ENCODE measurements around the gene CORIN.

Gene CORIN

DNA sequence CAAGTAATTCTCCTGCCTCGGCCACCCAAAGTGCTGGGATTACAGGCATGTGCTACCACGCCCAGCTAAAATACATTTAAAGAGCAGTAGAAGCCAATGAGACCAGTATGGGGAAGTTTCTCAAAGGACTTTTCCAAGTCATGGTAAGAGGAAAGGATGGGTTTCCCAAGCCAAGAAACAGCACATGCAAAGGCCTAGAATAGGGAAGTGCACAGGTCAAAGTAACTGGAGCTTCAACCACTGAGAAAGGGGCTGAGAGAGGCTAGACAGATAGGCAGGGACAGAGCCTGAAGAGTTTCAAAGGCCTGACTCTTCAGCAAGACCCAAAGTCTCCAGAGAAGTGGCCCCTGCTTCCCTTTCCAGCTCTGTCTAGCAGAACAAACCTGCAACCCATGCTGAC lies 162.1 kb downstream of the CORIN start:
- no peak for DNase-seq

DNA sequence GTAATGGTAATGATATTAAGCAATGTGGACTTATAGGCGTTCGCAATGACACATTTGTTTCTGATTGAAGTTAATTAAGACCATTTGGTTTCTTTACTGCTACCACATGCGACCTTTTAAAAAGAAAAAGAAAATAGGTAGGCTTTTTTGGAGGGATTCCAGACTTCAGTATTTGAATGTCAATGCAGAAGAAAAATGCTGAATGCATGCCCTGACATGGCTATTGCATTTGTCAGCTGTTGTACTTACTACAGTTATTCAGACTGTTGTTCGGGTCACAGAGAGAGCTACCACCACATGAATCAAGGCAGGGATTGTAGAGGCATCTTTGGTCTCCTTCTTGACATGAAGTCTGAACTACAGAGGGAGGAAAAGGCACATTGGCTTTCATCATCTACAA lies 163.7 kb downstream of the CORIN start:
- DNase-seq, result no peak

DNA sequence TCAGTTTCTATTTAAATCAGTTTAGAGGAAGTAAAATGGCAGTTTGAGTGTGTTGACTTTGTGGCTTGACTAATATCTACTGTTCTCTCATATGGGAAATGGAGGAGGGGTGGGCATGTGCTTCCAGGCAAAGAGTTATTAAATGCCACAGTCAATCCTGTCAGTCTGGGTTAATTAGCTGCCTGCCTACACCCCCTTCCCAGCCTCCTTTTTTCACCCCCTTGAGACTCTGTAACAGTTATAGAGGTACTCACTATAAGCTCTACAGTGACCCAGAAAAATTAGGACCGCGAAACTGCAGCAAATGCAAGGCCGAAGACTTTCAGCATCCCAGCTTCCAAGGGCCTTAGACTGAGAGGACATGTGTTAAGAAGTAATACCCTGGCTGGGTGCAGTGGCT lies 165.2 kb downstream of the CORIN start:
- no peak for DNase-seq

DNA sequence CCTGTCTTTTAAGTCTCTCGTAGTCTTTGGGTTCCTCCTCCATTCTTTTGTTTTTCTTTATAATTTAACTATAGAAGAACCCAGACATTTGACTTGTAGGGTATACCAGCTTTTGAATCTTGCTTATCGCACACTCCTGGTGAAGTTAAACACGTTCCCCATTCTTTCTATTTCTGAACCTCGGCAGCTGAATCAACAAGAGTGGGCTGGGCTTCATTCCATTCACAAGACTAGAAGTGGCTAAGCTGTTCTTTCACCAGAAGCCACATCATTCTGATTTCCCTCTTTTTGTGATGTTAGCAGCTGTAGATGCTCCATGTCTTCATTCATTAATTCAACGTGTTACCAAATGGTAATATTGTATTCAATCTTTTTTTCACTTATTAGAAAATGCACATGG lies 167.9 kb downstream of the CORIN start:
- no peak for DNase-seq

DNA sequence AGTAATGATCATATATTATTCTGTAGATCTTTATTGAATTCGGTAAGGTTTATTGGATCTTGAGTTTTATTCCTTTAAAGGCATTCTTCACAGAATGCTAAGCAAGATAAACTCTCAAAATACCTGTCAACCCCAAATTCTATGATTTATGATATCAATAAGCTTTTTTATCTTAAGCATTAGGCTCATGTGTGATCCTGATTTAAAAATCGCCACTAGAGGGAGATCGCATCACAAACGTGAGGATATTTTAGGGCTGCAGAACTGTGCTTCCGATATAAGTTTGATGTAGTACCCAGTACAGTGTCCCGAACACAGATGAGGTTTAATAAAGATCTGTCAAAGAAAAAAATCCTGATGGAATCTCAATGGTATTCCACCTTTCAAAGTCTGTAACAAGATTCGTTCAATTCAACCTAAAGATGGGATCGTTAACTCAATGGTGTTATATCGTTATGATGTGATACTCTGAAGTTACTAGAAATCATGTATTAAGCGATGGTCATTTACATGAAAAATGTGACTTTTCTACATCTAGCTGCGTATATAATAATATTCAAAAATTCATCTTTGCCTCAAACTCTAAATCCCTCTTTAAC lies 169.0 kb downstream of the CORIN start:
- DNase-seq, result no peak

DNA sequence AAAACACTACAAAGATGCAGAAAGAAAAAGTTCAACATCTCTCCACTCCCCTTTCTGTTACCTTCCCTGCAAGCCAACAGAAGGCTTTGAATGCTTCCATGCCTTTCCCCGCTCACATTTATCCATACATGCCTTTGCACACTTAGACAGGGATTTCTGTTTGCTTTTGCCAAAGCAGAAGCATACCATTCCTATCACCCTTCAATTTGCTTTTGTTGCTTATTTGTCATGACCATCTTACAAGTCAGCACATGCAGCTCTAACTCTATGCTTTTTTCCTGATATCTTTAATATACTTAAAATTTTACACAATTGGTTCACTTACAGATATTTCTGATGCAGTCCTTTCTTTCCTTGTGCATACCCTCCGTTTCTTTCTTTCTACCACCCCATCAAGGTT lies 169.6 kb downstream of the CORIN start:
- DNase-seq, result no peak

DNA sequence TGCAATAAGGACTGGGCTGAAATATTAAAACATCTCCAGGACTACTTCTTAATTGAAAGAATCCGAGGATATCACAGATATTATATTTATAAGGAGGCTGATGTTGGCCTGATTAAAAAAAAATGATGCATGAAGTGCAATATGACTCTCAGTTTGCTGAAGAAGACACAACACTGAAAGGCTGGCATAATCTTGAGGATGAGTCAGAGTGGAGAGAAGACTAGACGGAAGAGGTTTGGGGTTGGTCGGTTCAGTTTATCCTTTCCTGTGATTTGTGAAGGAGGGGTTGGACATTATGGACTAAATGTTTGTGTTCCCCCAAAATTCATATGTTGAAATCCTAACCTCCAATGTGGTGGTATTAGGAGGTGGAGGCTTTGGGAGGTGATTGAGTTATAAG lies 170.3 kb downstream of the CORIN start:
- no peak for DNase-seq

DNA sequence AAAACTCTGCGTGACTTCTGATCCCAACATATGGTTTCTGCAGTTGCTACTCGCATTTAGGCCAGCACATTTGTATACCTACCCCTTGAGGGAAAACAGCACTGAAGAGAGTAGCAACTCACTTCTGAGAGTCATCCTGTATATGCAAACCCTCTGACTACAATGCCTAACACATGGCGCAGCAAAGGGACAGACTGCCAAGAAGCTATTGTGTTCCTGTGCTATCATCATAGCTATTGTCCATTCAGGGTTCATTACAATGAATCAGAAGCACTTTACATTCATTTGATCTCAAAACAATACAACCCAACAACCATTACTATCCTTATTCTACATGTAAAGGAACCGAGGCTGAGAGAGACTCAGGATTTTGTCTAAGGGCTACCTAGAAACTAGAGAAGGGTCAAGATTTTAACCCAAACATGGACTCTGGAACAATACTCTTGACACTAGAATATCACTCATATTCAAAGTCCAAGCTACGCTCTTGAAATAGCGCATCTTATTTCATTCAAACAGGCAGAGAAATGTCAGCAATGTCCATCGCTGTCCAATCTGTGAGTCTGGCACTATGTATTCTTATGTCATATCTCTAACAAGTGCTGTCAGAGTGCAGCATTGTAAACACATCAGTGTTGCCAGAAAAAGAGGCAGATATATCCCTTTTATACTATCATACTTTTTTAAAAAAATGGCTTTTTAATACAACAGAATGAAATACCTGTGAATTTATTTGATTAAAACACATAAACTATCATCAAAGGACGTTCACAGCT lies 173.6 kb downstream of the CORIN start:
- DNase-seq, result no peak

DNA sequence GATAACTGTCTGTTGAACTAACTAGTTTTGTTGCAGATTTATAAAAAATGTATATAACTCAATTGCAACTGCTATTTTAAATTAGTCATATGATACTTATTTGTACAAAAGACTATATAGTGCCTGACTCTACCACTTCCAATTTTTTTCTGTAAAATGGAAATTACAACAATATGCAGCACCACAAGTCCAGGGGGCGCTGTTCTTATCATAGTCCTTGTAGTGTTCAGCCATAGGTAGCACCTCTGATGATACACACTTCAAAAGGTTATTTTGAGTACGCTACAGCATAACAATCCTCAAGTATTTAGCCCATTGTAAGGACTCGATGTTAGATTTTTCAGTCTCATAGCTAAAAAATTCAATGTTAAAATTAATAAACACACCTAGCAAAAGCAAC lies 174.9 kb downstream of the CORIN start:
- DNase-seq, result peak; percentile 8

DNA sequence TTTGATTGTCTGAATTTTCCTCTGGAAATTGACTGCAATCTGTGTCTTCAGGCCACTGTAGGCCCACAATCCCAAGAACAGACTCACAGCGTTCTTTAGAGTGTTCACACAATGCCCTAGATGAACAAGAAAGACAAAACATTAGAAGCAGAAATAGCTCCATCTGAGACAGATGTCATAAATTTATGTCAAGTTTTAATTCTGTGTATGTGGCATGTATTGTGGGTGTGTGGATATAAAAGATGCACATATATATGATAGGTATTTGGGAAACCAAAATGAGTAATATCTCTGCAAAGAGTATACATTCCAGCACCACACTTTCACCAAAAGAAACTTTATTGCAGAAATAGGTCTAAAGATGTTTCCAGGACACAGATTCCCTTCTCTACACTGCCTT lies 176.1 kb downstream of the CORIN start:
- no peak for DNase-seq

DNA sequence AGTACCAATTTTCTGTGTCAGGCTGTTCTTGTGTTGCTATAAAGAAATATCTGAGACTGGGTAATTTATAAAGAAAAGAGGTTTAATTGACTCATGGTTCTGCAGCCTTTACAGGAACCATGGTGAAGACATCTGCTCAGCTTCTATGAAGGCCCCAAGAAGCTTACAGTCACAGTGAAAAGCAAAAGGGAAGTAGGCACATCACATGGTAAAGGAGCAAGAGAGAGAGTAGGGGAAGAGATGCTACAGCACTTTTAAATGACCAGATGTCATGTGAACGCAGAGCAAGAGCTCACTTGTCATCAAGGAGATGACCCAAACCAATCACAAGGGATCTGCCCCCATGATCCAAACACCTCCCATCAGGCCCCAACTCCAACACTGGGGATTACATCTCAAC lies 178.5 kb downstream of the CORIN start:
- DNase-seq, result no peak

DNA sequence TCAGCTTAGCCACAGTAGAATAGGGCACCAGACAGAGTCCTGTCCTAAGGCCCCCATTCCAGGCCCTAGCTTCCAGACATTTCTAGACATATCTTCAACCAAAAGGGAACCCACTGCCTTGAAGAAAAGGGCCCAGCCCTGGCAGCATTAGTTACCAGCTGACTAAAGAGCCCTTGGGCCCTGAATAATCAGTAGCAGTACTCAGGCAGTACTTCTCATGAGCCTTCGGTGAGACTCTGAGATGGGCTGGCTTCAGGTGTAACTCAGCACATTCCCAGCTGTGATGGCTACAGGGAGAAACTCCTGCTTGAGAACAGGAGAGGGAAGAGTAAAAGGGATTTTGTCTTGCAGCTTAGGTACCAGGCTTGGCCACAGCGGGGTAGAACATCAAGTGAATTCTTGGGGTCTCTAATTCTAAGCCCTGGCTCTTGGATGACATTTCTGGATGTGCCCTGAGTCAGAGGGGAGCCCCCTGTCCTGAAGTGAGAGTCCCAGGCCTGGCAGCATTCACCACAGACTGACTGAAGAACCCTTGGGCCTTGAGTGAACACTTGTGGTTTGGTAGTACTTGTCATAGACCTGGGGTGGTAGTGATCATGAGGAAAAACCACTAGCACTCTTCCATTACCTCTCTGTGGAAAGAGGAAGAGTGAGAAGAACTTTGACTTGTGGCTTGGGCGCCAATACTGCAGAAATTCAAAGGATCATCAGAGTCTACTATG lies 182.7 kb downstream of the CORIN start:
- DNase-seq, result no peak

DNA sequence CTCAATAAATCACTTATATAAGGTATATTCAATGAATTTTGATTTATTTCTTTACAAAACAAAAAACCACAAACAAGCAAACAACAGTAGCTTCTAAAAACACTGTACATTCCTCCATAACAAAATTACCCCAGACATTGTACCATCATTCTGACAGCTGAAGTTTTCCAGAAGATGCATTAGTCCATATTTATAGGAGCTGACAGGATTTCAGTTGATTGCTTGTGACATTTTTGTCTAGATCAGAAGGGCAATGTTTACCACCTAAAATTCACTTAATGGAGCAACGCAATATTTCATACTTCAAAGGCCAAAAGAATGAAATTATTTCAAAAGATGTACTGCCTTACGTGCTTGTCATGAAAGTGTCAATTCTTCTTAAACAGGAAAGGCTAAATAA lies 185.8 kb downstream of the CORIN start:
- no peak for DNase-seq

DNA sequence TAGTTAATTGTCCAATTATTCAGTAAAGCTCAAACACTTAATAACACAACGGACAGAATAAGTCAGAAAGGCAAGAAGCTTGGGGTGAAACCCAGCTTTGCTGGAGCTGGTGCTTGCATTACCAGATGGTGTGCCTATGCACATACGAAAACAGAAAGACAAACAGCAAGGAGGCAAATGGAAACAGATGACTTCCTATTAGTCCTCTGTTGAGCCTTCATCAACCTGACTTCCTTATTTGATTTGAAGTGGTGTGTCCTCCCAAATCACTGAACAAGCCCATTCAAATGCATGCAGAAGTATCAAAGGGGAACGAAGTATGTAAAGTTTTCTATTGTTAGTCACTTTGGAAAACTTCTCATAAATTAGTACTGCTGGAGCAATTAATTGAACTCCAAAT lies 186.6 kb downstream of the CORIN start:
- no peak for DNase-seq

DNA sequence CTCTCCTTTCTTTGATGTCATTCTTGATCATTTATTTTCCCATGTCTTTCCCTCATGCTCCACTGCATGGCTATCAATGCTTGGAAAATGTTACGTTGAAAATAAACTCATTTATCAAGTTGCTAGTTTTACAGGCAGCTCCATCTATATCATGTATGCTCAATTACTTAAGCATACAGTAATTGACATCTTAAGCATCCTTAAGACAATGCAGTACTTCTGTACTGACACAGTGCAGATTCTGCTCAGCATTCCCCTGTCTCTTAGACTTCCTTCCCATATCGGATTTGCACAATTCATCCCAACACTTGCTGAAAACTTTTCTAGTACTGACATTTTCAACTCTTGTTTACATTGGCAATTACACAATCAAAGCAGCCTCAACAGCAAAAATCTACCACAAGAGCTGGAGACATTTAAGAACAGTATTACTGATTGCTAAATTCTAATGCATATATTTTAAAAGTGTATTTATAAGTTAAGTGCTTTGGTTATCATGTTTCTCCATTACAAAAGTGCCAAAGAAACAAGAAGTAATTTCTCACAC lies 187.2 kb downstream of the CORIN start:
- no peak for DNase-seq

DNA sequence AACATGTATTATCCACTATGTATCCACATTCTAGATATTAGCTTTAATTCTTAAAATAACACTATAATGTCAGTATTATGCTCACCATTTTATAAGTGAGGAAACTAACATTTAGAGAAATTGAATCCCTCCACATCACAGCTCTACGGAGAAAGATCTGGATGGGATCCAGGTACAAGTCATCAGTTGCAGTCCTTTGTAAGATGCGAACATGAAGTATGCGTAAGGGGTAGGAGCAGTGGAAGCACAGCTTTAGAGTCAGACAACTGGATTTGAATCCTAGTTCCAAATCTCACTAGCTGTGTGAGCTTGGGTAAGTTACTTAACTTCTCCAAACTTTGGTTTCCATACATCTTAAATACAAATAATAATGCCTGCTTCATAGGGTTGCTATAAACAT lies 190.3 kb downstream of the CORIN start:
- DNase-seq, result no peak

DNA sequence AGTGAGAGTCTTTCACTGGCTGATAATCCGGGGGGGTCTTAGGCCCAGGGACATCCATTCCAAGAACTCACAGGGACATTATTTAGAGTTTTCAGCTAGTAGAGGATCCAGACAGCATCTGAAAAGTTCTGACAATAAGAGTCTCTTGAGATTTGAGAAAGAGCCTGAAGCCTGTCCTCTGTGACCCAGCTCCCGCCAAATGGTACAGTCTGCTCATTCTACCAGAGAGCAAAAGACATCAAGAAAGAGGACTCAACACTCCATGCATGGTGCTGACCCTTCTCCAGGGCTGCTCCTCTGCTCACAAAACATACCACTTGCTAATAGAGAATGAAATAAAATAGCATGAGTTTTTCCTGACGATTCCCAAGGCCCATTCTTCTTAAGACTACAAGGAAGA lies 190.8 kb downstream of the CORIN start:
- no peak for DNase-seq

DNA sequence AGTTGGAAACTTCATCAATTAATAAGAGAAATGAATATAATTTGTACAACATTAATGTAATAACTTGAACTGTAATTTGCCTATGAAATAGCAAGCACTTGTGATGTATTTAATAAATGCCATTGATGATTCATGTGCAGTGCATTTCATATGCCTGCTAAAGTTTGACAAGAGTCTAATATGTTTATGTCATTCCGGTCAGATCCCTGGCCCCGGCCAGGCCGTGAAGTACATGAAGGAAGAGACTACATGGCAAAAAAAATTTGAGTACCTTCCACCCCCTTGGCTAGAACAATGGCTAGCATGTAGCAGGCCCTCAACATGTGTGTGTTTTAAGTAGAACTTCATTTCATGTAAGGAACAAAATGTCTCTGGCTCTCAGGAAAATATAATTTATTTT lies 191.5 kb downstream of the CORIN start:
- no peak for DNase-seq

DNA sequence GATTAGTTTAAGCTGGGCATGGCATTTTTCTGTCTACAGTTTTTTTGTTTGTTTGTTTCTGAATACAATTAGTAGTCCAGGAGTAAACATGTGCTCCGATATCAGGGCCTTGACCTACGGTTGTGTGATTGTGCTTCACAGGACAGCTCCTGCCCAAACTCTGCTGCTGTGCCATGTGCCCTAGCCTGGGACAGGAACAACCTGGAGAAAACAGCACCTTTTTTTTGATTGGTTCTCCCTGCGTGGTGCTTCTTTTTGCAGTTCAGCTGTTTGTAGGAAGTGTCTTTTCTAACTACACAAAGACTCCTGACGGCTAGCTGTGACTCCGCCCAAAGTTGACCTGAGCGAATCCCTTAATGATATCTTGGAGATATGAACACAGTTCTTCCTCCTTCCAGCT lies 194.0 kb downstream of the CORIN start:
- no peak for DNase-seq

DNA sequence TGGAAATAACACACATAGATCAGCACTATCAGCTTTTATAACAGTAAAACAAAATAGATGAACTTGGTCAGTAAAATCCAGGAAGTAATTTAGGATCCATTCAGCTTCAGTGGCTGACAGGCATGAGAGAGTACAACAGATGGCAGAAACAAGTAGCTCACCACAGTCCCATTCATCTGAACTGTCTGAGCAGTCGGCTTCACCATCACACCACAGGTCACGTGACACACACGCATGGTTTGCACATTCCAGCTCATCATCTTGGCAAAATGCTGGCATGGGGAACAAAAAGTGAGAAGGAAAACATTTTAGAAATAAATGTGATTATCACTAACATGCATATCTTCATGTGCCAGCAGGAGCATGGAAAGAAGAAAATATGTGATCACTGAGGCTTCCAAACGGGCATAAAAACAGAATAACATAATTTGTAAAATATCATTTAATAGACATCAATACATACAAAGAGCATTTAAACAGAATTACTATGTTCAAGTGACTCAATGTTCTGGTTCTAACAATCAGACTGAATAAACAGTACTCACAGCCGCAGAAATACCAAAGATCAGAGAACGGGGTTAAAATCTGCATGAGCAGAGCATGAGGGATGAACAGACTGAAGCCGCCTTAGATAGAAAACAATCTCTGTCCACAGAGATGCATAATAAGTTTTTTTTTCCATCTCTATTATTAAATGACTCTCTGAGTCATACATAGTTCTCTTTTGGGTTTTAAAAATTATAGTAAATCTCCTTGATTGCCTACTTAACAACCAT lies 194.7 kb downstream of the CORIN start:
- no peak for DNase-seq

DNA sequence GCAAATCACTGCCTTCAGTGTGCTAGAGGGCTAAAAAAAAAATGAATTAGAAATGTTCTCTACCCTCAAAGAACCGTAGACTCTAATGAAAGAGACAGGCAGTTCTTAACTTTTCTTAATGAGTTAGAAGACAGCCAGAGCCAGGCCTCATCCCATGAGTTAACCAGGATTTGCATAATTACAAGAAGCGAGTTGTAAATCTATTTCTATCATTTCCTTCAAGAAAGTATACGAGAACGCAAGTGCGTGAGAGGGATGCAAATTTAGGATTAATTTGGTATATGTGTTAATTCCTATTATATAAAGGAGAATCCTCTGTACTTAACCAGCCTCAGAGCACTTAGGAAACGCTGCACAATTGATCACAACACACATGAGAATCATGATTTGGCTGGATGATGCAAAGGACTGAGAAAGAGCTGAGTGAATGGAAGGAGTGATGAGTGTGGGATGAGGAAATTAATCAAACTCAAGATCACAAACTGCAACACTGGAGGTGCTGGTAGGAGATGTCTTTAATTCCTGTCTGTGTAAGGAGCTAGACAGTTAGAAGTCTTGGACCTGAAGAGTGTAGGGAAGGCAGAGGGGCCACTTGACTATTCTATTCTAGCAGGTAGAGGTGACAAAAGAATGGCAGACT lies 195.6 kb downstream of the CORIN start:
- DNase-seq, result no peak

DNA sequence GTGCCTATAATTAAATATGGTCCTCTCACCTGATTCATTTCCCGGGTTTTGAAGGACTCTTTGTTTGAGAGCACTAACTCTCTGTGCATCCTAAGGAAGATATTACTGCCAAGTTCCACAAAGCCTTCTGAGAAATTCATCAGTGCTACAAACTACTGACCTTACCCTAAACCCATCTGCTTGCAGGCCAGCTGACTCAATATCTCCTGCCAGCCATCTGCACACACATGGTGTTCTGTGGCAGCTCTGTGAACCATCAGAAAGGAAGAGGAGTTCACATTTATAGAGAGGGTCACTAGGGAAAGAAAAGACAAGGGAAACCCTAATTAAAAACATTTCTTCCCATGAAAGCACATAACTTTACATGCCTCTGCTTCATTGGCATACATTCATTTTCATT lies 196.1 kb downstream of the CORIN start:
- DNase-seq, result no peak

DNA sequence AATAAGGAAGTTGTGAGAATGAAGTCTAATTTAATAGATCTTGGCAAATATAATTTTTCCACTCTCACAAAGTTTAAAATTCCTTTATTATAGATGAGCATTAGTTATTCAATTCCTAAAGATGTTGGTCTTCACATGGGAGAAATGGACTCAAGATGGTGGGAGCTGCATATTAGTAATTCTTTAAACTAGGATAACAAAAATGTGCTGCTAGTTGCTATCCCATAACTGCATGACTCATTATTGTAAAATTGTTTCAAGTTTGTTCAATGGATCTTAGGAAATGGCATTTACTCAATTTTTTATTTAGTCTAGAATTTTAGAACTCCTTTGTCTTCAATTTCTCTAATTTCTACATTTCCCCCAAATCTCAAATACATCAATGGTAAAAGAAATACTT lies 197.0 kb downstream of the CORIN start:
- DNase-seq, result no peak

All from stimulated activated CD4-positive, alpha-beta T cell treated with anti-CD3 and anti-CD28 coated beads, Interleukin-1b, Interleukin-23, amount 100 ng/mL, for 48 hours (primary cell).